Osteoblast (primary cell): ENCODE results near the gene CEP85. TPM values are rescaled to one million over a fixed set of nuclear protein-coding genes. Genes with fewer than 3 reads are reported as not detected.

Experiments used
- DNase-seq: peaks from one replicate; pipeline ENCODE4 v3.0.0; 2011; ENCODE audit warnings: low spot score, mixed read lengths; ENCODE audit not compliant: insufficient read length; ENCODE audit errors: missing footprints
- H2AFZ ChIP-seq: 2 replicates; pipeline ENCODE4 v1.6.0; 2011; ENCODE audit warnings: mild to moderate bottlenecking, low read length
- H3K27ac ChIP-seq: 2 replicates; pipeline ENCODE4 v1.5.1; 2011; ENCODE audit warnings: mild to moderate bottlenecking, low read depth, low read length, moderate library complexity
- H3K27me3 ChIP-seq: 2 replicates; pipeline ENCODE4 v1.6.0; 2012; ENCODE audit warnings: mild to moderate bottlenecking, control low read depth, inconsistent platforms, low read length, moderate library complexity; ENCODE audit not compliant: insufficient read depth
- H3K36me3 ChIP-seq: 2 replicates; pipeline ENCODE4 v1.5.1; 2011; ENCODE audit warnings: mild to moderate bottlenecking, low read length, control low read depth, moderate library complexity; ENCODE audit not compliant: insufficient read depth
- H3K4me1 ChIP-seq: 2 replicates; pipeline ENCODE4 v1.5.1; 2011; ENCODE audit warnings: mild to moderate bottlenecking, low read length, control low read depth, moderate library complexity; ENCODE audit not compliant: insufficient read depth
- H3K4me2 ChIP-seq: 2 replicates; pipeline ENCODE4 v1.6.0; 2011; ENCODE audit warnings: mild to moderate bottlenecking, low read length; ENCODE audit not compliant: insufficient read depth
- H3K4me3 ChIP-seq: fragments of 200-600 bp; sonication (generic); 3 replicates; pipeline ENCODE4 v1.5.1; 2012; ENCODE audit warnings: mild to moderate bottlenecking, low read length, inconsistent platforms; ENCODE audit not compliant: insufficient read depth
- H3K79me2 ChIP-seq: 2 replicates; pipeline ENCODE4 v1.6.0; 2012; ENCODE audit warnings: mild to moderate bottlenecking, low read length, control low read depth, inconsistent platforms; ENCODE audit not compliant: insufficient read depth
- H3K9me3 ChIP-seq: 2 replicates; pipeline ENCODE4 v1.5.1; 2011; ENCODE audit warnings: low read depth, low read length, control low read depth
- H4K20me1 ChIP-seq: 2 replicates; pipeline ENCODE4 v1.6.0; 2012; ENCODE audit warnings: mild to moderate bottlenecking, low read length, control low read depth; ENCODE audit not compliant: insufficient read depth
- total RNA-seq: library from RNA; depleted of rRNA; stranded (reverse); fragments of >200 nt; gene quantifications from 2 replicates; pipeline ENCODE4 v1.2.3, GENCODE V29; 2012
- TF ChIP-seq, protein P1 (sequence below): IDR thresholded peaks from 2 replicates; pipeline ENCODE4 v1.5.1; 2011; ENCODE audit warnings: mild to moderate bottlenecking, low read depth, low read length, moderate library complexity; ENCODE audit errors: extremely low read depth

CEP85 gene
- total RNA-seq, 1 donor = 8.0 TPM

DNA sequence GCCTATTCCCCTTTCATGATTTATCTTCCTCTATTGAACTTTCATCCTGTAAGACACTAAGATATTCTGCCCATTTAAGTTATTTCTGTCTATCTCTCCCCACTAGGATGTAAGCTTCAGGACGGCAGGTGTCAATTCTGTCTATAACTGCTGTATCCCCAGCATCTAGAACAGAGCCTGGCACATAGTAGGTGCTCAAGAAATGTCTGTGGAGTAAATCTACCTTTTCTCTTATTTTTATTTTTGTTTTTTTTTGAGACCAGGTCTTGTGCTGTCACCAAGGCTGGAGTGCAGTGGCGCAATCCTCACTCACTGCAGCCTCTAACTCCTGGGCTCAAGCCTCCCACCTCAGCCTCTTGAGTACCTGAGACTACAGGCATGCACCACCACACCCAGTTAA is 89.4 kb downstream of the CEP85 start:
- Histone ChIP-seq H3K4me1 (peaks cover 5% of the 10 kb centered on the region), H2AFZ (no peak overlapping the region), H3K36me3 (no peaks in the 10 kb centered on the region), H3K79me2 (no peaks in the 10 kb centered on the region), H3K27me3 (peaks cover 4% of the 10 kb centered on the region), H3K9me3 (no peaks in the 10 kb centered on the region), H3K4me2 (no peak overlapping the region), H3K27ac (no peak overlapping the region), H3K4me3 (no peak overlapping the region), H4K20me1 (no peaks in the 10 kb centered on the region)
- DNase-seq = no peak
- TF ChIP-seq, protein P1, sequence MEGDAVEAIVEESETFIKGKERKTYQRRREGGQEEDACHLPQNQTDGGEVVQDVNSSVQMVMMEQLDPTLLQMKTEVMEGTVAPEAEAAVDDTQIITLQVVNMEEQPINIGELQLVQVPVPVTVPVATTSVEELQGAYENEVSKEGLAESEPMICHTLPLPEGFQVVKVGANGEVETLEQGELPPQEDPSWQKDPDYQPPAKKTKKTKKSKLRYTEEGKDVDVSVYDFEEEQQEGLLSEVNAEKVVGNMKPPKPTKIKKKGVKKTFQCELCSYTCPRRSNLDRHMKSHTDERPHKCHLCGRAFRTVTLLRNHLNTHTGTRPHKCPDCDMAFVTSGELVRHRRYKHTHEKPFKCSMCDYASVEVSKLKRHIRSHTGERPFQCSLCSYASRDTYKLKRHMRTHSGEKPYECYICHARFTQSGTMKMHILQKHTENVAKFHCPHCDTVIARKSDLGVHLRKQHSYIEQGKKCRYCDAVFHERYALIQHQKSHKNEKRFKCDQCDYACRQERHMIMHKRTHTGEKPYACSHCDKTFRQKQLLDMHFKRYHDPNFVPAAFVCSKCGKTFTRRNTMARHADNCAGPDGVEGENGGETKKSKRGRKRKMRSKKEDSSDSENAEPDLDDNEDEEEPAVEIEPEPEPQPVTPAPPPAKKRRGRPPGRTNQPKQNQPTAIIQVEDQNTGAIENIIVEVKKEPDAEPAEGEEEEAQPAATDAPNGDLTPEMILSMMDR = no peak

DNA sequence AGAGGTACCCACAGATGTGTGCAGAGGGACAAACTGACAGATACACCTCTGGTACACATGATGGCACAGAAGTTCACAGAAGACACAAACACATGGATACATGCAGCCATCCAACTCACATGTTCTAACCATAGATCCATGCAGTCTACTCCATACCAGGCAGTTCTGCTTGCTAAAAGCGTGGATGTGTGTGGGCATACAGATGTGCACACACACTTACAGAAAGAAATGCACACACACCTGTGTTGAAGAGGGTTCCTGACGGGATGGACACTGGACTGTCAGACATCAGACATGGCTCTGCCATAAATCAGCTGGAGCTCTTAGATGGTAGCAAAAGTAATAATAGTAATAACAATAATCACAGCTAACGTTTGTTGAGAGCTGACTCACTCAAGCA is 90.5 kb downstream of the CEP85 start:
- TF ChIP-seq, protein P1 = no peak
- Histone ChIP-seq H3K9me3 (no peaks in the 10 kb centered on the region), H2AFZ (no peak overlapping the region), H3K36me3 (no peaks in the 10 kb centered on the region), H3K27ac (no peak overlapping the region), H3K4me2 (no peak overlapping the region), H3K4me1 (peaks cover 5% of the 10 kb centered on the region), H3K27me3 (peaks cover 4% of the 10 kb centered on the region), H3K79me2 (no peaks in the 10 kb centered on the region), H4K20me1 (no peaks in the 10 kb centered on the region), H3K4me3 (no peak overlapping the region)
- DNase-seq = no peak

- H3K27me3 ChIP-seq = peaks cover 4% of the 10 kb centered on the region
- no peaks in the 10 kb centered on the region for H4K20me1 ChIP-seq
- H3K36me3 ChIP-seq = no peaks in the 10 kb centered on the region
- no peak for DNase-seq
- no peaks in the 10 kb centered on the region for H3K9me3 ChIP-seq
- H2AFZ ChIP-seq = no peak overlapping the region
- H3K4me3 ChIP-seq = no peak overlapping the region
- peaks cover 6% of the 10 kb centered on the region for H3K4me1 ChIP-seq
- H3K4me2 ChIP-seq = no peak overlapping the region
- TF ChIP-seq, protein P1 = no peak
- no peak overlapping the region for H3K27ac ChIP-seq
- H3K79me2 ChIP-seq = no peaks in the 10 kb centered on the region
Observed at GRCh38 chr1:26327956-26328362, 94.0 kb downstream of the CEP85 start.

Other genes with a start within 250 kb of the CEP85 start
- gene PAFAH2, start 236.1 kb upstream of the CEP85 start, total RNA-seq = 6.5 and 6.9 TPM in 2 replicates
- 1.4 and 3.2 TPM in 2 replicates for gene EXTL1, start 212.4 kb upstream of the CEP85 start, total RNA-seq
- not detected in 2 replicates for gene SLC30A2, start 188.1 kb upstream of the CEP85 start, total RNA-seq
- gene TRIM63, start 166.6 kb upstream of the CEP85 start, total RNA-seq = under 0.01 and 0.36 TPM in 2 replicates
- gene PDIK1L, start 122.4 kb upstream of the CEP85 start, total RNA-seq = 6.5 TPM in 2 replicates
- gene FAM110D, start 75.1 kb upstream of the CEP85 start, total RNA-seq = not detected in 2 replicates
- not detected in 2 replicates for gene C1orf232, start 65.2 kb upstream of the CEP85 start, total RNA-seq
- 21.2 and 29.0 TPM in 2 replicates for gene ZNF593, start 64.3 kb upstream of the CEP85 start, total RNA-seq
- not detected in 2 replicates for gene ZNF593OS, start 62.4 kb upstream of the CEP85 start, total RNA-seq
- gene CNKSR1, start 56.7 kb upstream of the CEP85 start, total RNA-seq = under 0.01 TPM in 1 of 2 replicates, not detected in the other
- gene CATSPER4, start 43.6 kb upstream of the CEP85 start, total RNA-seq = not detected in 2 replicates
- gene SH3BGRL3, start 45.9 kb downstream of the CEP85 start, total RNA-seq = 29.2 and 30.8 TPM in 2 replicates
- gene UBXN11, start 72.4 kb downstream of the CEP85 start, total RNA-seq = 5.8 and 6.2 TPM in 2 replicates
- not detected in 2 replicates for gene CD52, start 83.8 kb downstream of the CEP85 start, total RNA-seq
- gene CRYBG2, start 119.9 kb downstream of the CEP85 start, total RNA-seq = not detected in 2 replicates
- gene ZNF683, start 138.6 kb downstream of the CEP85 start, total RNA-seq = not detected in 2 replicates
- not detected in 2 replicates for gene LIN28A, start 176.6 kb downstream of the CEP85 start, total RNA-seq
- gene DHDDS, start 198.1 kb downstream of the CEP85 start, total RNA-seq = 56.6 and 63.3 TPM in 2 replicates
- 181 and 198 TPM in 2 replicates for gene HMGN2, start 238.2 kb downstream of the CEP85 start, total RNA-seq